GM12873 (cell line): ENCODE data around the gene HAUS7.

Experiments
- CTCF ChIP-seq: IDR thresholded peaks from 2 replicates; pipeline ENCODE4 v1.5.1; 2012; ENCODE audit warnings: low read depth, mild to moderate bottlenecking, moderate library complexity, low read length, control low read depth; ENCODE audit not compliant: insufficient read depth; ENCODE audit errors: missing control alignments

HAUS7 gene

GRCh38 chrX:153513265-153513664 is 42.9 kb upstream of the HAUS7 start:
- TF ChIP-seq CTCF = no peak

DNA sequence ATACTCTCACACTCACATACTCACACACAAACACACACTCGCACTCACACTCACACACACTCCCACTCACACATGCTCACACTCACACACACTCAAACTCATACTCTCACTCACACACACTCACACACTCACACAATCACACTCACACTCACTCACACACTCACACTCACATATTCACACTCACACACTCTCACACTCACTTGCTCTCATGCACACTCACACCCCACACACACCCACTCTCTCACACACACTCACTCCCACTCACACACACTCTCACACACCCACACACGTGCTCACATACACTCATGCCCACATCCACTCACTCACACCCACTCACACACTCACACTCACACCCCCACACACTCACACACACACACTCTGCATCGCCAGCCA is 42.1 kb upstream of the HAUS7 start:
- no peak for TF ChIP-seq CTCF

- TF ChIP-seq CTCF = no peak
Measured at GRCh38 chrX:153511784-153512500, 41.6 kb upstream of the HAUS7 start.

DNA sequence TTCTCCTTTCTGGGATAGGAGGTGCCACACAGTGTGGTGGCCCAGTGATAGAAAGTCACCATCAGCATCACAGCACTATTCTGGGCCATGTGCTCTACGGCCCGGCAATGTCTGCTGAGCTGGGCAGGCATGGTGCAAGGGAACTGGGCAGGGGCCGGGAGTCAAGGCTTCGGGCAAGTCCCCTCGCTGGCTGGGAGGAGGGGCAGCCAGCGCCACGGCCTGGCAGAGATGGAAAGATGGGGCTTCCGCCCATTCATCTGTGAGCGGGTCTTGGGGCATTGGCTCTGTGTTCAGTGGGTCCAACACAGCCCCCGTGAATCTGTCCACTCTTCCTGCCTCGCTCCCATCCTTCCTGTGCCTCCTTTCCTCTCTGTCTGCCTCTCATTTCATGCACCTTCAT is 40.0 kb upstream of the HAUS7 start:
- TF ChIP-seq CTCF = no peak

DNA sequence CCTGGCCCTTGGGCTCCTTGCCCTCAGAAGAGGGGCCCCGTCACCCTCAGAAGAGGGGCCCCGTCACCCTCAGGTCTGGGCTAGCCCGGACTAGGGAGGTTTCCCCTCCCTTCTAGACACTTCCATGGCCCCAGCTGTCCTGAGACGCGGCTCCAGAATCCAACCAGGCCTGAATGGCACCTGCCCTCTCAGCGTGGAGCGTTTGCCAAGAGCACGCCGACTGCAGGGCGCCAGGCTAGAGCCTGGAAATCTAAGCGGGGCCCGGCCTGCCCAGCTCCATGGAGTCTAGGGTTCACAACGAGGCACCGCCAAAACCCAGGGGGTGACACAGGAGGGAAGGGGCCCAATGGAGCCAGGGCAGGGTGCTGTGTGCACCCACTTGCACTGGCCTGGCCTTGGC is 39.2 kb upstream of the HAUS7 start:
- TF ChIP-seq CTCF = no peak

DNA sequence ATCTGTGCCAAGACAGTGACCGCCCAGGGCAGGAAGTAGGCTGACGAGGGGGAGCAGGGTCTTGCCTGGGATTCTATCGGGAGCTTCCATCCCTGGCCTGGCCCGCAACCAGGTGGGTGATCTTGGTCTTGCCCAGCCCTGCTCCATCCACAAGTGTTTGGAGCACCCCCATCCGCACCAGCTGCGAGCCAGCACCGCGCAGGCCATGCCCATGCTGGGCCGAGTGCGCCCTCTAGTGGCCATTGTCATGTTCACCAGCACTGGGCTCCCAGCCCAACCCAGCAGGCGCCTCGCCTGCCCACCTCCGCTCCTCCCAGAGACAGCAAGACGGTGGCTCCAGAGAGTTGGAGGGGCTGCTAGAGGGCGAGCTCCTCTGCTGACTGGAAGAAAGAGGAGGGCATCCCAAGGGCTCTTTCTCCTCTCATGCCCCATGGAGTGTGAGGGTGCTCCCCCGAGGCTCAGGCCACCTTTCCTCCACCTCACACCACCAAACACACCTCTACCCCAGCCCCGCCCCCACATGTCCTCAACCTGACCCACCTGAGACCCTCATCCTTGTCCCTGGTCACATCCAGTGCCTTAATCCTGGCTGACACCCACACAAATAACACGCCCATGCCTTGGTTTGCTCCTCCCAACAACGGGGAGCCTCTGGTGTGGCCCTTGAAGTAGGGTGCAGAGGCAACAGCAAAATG is 37.3 kb upstream of the HAUS7 start:
- TF ChIP-seq CTCF = peak; percentile 88

- TF ChIP-seq CTCF = no peak
Measured at GRCh38 chrX:153505361-153505760, 35.0 kb upstream of the HAUS7 start.
